ENCODE data around the gene XKR7. TPM values are rescaled to one million over a fixed set of nuclear protein-coding genes. Genes with fewer than 3 reads are reported as not detected.
"Not testable (repeated sequence)": the region's sequence is repeated elsewhere in the genome, so short reads cannot be mapped to it uniquely, and the experiment has no call there.

The XKR7 gene
- total RNA-seq, 1 experiment from 2014 or later = 9.7 TPM

GRCh38 chr20:32028647-32029372, 60.9 kb downstream of the XKR7 start:
- in situ Hi-C loops (cut with HindIII; ENCODE audit: low pct_unique_long_range_greater_than_20kb, low sequenced_read_pairs) = loop anchor here (10.0 kb wide), 1 partner anchor 174 kb away; no protein-coding TSS in a partner anchor
- peak; percentile 34 for DNase-seq (ENCODE audit: low read depth)

- in situ Hi-C loops (cut with HindIII; ENCODE audit: low pct_unique_long_range_greater_than_20kb, low sequenced_read_pairs) = loop anchor here (10.0 kb wide), 1 partner anchor 175 kb away; no protein-coding TSS in a partner anchor
Observed at GRCh38 chr20:32029561-32029960, 61.6 kb downstream of the XKR7 start.

GRCh38 chr20:32031007-32031958, 63.3 kb downstream of the XKR7 start:
- in situ Hi-C loops (cut with HindIII; ENCODE audit: low pct_unique_long_range_greater_than_20kb, low sequenced_read_pairs) = no loop called here
- peak; percentile 82 for DNase-seq (ENCODE audit: low read depth)

More at GRCh38 chr20:32029561-32029960, 61.6 kb downstream of the XKR7 start:
- DNase-seq (ENCODE audit: low read depth) = no peak

GRCh38 chr20:32033316-32033715, 65.4 kb downstream of the XKR7 start:
- DNase-seq (ENCODE audit: low read depth) = no peak
- in situ Hi-C loops (cut with HindIII; ENCODE audit: low pct_unique_long_range_greater_than_20kb, low sequenced_read_pairs) = no loop called here

- in situ Hi-C loops (cut with HindIII; ENCODE audit: low pct_unique_long_range_greater_than_20kb, low sequenced_read_pairs); DNase-seq (ENCODE audit: low read depth): not testable (repeated sequence)
Observed at GRCh38 chr20:32033721-32034120, 65.8 kb downstream of the XKR7 start.

GRCh38 chr20:32034581-32035425, 66.9 kb downstream of the XKR7 start:
- in situ Hi-C loops (cut with HindIII; ENCODE audit: low pct_unique_long_range_greater_than_20kb, low sequenced_read_pairs) = no loop called here
- no peak for DNase-seq (ENCODE audit: low read depth)

GRCh38 chr20:32035426-32035779, 67.5 kb downstream of the XKR7 start:
- in situ Hi-C loops (cut with HindIII; ENCODE audit: low pct_unique_long_range_greater_than_20kb, low sequenced_read_pairs) = no loop called here

GRCh38 chr20:32036252-32036651, 68.3 kb downstream of the XKR7 start:
- no peak for DNase-seq (ENCODE audit: low read depth)
- in situ Hi-C loops (cut with HindIII; ENCODE audit: low pct_unique_long_range_greater_than_20kb, low sequenced_read_pairs) = no loop called here

More at GRCh38 chr20:32035426-32035779, 67.5 kb downstream of the XKR7 start:
- DNase-seq (ENCODE audit: low read depth) = no peak

GRCh38 chr20:32036716-32037485, 69.0 kb downstream of the XKR7 start:
- no peak for DNase-seq (ENCODE audit: low read depth)

GRCh38 chr20:32037929-32038328, 70.0 kb downstream of the XKR7 start:
- DNase-seq (ENCODE audit: low read depth) = no peak
- in situ Hi-C loops (cut with HindIII; ENCODE audit: low pct_unique_long_range_greater_than_20kb, low sequenced_read_pairs) = no loop called here

More at GRCh38 chr20:32036716-32037485, 69.0 kb downstream of the XKR7 start:
- in situ Hi-C loops (cut with HindIII; ENCODE audit: low pct_unique_long_range_greater_than_20kb, low sequenced_read_pairs) = no loop called here

GRCh38 chr20:32040142-32040953, 72.4 kb downstream of the XKR7 start:
- no peak for DNase-seq (ENCODE audit: low read depth)
- in situ Hi-C loops (cut with HindIII; ENCODE audit: low pct_unique_long_range_greater_than_20kb, low sequenced_read_pairs) = no loop called here

GRCh38 chr20:32045999-32046398, 78.0 kb downstream of the XKR7 start:
- in situ Hi-C loops (cut with HindIII; ENCODE audit: low pct_unique_long_range_greater_than_20kb, low sequenced_read_pairs) = no loop called here
- no peak for DNase-seq (ENCODE audit: low read depth)

- in situ Hi-C loops (cut with HindIII; ENCODE audit: low pct_unique_long_range_greater_than_20kb, low sequenced_read_pairs) = no loop called here
- no peak for DNase-seq (ENCODE audit: low read depth)
Observed at GRCh38 chr20:32050324-32050841, 82.4 kb downstream of the XKR7 start.

GRCh38 chr20:32050851-32051556, 83.1 kb downstream of the XKR7 start:
- no peak for DNase-seq (ENCODE audit: low read depth)
- in situ Hi-C loops (cut with HindIII; ENCODE audit: low pct_unique_long_range_greater_than_20kb, low sequenced_read_pairs) = no loop called here

- DNase-seq (ENCODE audit: low read depth) = no peak
- in situ Hi-C loops (cut with HindIII; ENCODE audit: low pct_unique_long_range_greater_than_20kb, low sequenced_read_pairs) = no loop called here
Observed at GRCh38 chr20:32051720-32052089, 83.8 kb downstream of the XKR7 start.

- in situ Hi-C loops (cut with HindIII; ENCODE audit: low pct_unique_long_range_greater_than_20kb, low sequenced_read_pairs) = no loop called here
- DNase-seq (ENCODE audit: low read depth) = no peak
Observed at GRCh38 chr20:32052090-32052777, 84.3 kb downstream of the XKR7 start, which contains the start of gene HCK. TSS of gene HCK (plus strand) at chr20:32052242.
